ENCODE data around the gene HAP1.
"Not testable (repeated sequence)": the region's sequence is repeated elsewhere in the genome, so short reads cannot be mapped to it uniquely, and the experiment has no call there.

HAP1 gene

DNA sequence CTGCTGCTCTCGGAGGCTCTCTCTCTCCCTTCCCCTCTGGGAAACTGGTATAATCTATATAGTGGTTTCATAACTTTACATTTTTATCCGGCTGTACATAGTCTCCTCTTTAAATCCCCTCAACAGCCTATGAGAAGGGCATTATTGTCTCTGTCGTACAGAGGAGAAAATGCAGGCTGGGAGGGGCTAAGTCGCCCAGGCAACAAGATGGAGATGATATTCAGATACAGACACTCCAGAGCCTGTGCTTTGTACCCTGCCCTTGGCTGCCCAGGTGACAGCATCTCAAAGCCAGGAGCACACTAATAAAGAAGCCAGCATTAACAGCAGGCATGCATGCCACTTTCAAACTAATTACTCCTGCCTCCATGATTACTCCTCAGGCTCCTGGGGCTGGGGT is 50.4 kb downstream of the HAP1 start:
- Histone ChIP-seq H3K4me3 (no peak overlapping the region), H3K36me3 (no peaks in the 10 kb centered on the region), H3K4me2 (no peak overlapping the region), H3K9me3 (peaks cover 9% of the 10 kb centered on the region), H3K27ac (no peak overlapping the region), H3K9ac (no peak overlapping the region), H3K4me1 (peaks cover 20% of the 10 kb centered on the region), H4K20me1 (peaks cover 3% of the 10 kb centered on the region; the same call in 1 of the 2 replicates), H3K27me3 (no peaks in the 10 kb centered on the region)
- TF ChIP-seq Cebpa-rat (IDR thresholded peaks at IDR 0.05), result no peak

GRCh38 chr17:41683441-41684007 is 50.9 kb downstream of the HAP1 start:
- no peaks in the 10 kb centered on the region for H4K20me1 ChIP-seq
- no peak overlapping the region for H3K27ac ChIP-seq
- H3K36me3 ChIP-seq, result no peaks in the 10 kb centered on the region
- peaks cover 11% of the 10 kb centered on the region for H3K9me3 ChIP-seq
- H3K4me3 ChIP-seq, result no peak overlapping the region
- no peak overlapping the region for H3K9ac ChIP-seq
- no peak overlapping the region for H3K4me2 ChIP-seq
- H3K4me1 ChIP-seq, result peaks cover 25% of the 10 kb centered on the region
- no peaks in the 10 kb centered on the region for H3K27me3 ChIP-seq
- no peak for TF ChIP-seq Cebpa-rat (IDR thresholded peaks at IDR 0.05)

- no peak for TF ChIP-seq Cebpa-rat (IDR thresholded peaks at IDR 0.05)
- Histone ChIP-seq H3K4me1 (peaks cover 21% of the 10 kb centered on the region), H3K36me3 (no peaks in the 10 kb centered on the region), H3K27ac (no peak overlapping the region), H3K4me2 (no peak overlapping the region), H3K9ac (no peak overlapping the region), H3K9me3 (peaks cover 20% of the 10 kb centered on the region), H3K27me3 (no peaks in the 10 kb centered on the region), H4K20me1 (no peaks in the 10 kb centered on the region), H3K4me3 (no peak overlapping the region)
Observed at GRCh38 chr17:41682631-41683030, 51.8 kb downstream of the HAP1 start.

GRCh38 chr17:41681776-41682175 is 52.7 kb downstream of the HAP1 start:
- TF ChIP-seq Cebpa-rat (IDR thresholded peaks at IDR 0.05), result no peak
- Histone ChIP-seq H3K27ac (no peak overlapping the region), H4K20me1 (no peaks in the 10 kb centered on the region), H3K9me3 (peaks cover 27% of the 10 kb centered on the region), H3K4me2 (no peak overlapping the region), H3K9ac (no peak overlapping the region), H3K4me3 (no peak overlapping the region), H3K27me3 (no peaks in the 10 kb centered on the region), H3K36me3 (no peaks in the 10 kb centered on the region), H3K4me1 (peaks cover 17% of the 10 kb centered on the region)

- Histone ChIP-seq H3K27ac (no peak overlapping the region), H3K4me3 (no peak overlapping the region), H4K20me1 (no peaks in the 10 kb centered on the region), H3K4me2 (no peak overlapping the region), H3K9me3 (peaks cover 18% of the 10 kb centered on the region), H3K4me1 (peaks cover 27% of the 10 kb centered on the region), H3K9ac (no peak overlapping the region), H3K27me3 (peaks cover 7% of the 10 kb centered on the region; the same call in 1 of the 2 replicates), H3K36me3 (no peaks in the 10 kb centered on the region)
- no peak for TF ChIP-seq Cebpa-rat (IDR thresholded peaks at IDR 0.05)
Observed at GRCh38 chr17:41680426-41681040, 53.9 kb downstream of the HAP1 start.

DNA sequence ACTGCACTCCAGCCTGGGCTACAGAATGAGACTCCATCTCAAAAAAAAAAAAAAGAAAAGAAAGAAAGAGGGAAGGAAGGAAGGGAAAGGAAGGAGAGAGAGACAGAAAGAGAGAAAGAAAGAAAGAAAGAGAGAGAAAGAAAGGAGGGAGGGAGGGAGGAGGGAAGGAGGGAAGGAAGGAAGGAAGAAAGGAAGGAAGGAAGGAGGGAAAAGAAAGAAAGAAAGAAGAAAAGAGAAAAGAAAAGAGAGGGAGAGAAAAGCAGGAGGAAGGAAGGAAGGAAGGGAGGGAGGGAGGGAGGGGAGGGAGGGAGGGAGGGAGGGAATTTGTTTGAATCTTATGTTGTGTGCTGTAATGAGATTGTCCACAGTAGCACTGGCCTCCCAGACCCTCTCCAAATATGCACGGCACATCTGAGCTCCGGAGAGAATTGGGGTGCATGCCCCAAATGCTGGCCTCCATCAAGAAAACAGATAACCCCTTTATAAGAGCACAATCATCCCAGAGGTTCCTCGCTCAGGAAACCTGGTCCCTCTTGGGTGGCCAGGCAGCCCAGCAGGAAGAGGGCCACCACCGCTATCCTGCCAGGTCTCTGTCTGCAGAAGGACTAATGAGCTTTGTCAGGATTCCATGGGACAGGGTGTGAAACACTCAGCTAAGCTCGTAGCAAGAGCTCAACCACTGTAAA is 54.6 kb downstream of the HAP1 start:
- H3K4me2 ChIP-seq, result peak overlapping the region; percentile 48; the same call in 1 of the 2 replicates

GRCh38 chr17:41678907-41679739 is 55.3 kb downstream of the HAP1 start:
- Histone ChIP-seq H3K4me3 (no peak overlapping the region), H3K4me2 (peak overlapping the region; percentile 48), H3K27ac (peak overlapping the region; percentile 7; the same call in 1 of the 2 replicates), H3K9ac (no peak overlapping the region), H3K9me3 (peaks cover 18% of the 10 kb centered on the region), H3K36me3 (no peaks in the 10 kb centered on the region), H3K4me1 (peaks cover 27% of the 10 kb centered on the region), H3K27me3 (peaks cover 7% of the 10 kb centered on the region; the same call in 1 of the 2 replicates), H4K20me1 (no peaks in the 10 kb centered on the region)
- no peak for TF ChIP-seq Cebpa-rat (IDR thresholded peaks at IDR 0.05)

More for the DNA sequence above, 54.6 kb downstream of the HAP1 start:
- H3K9me3 ChIP-seq, result peaks cover 18% of the 10 kb centered on the region
- no peak overlapping the region for H3K9ac ChIP-seq
- H4K20me1 ChIP-seq, result no peaks in the 10 kb centered on the region
- peaks cover 27% of the 10 kb centered on the region for H3K4me1 ChIP-seq
- H3K4me3 ChIP-seq, result no peak overlapping the region
- no peak overlapping the region for H3K27ac ChIP-seq
- no peak for TF ChIP-seq Cebpa-rat (IDR thresholded peaks at IDR 0.05)
- peaks cover 7% of the 10 kb centered on the region; the same call in 1 of the 2 replicates for H3K27me3 ChIP-seq
- H3K36me3 ChIP-seq, result no peaks in the 10 kb centered on the region

DNA sequence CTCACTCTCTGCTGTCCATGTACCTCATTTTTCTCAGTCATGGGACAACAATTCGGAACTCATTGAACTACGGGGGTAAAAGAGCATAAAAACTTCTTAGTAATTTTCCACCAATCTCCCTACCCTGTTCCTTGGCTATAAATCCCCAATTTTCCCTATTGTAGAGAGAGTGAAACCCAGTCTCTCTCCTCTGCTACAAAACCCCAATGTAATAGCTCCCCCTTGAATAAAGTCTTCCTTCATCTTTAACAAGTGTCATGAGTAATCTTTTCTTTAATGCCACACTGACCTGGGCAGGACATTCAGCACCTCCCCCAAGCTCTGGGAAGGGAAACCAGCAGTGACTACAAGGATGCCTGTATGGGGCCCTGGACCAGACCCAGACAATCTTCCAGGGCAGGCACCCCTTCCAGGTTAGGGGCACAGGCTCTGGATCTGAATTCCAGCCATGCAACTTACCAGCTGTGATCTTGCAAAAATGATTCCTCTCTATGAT is 56.0 kb downstream of the HAP1 start:
- Histone ChIP-seq H3K4me1 (peaks cover 27% of the 10 kb centered on the region), H3K27ac (peak overlapping the region; percentile 7; the same call in 1 of the 2 replicates), H3K9ac (no peak overlapping the region), H4K20me1 (no peaks in the 10 kb centered on the region), H3K4me3 (no peak overlapping the region), H3K36me3 (no peaks in the 10 kb centered on the region), H3K9me3 (peaks cover 18% of the 10 kb centered on the region), H3K27me3 (peaks cover 7% of the 10 kb centered on the region; the same call in 1 of the 2 replicates), H3K4me2 (peak overlapping the region; percentile 48)
- TF ChIP-seq Cebpa-rat (IDR thresholded peaks at IDR 0.05), result no peak

GRCh38 chr17:41676058-41676419 is 58.4 kb downstream of the HAP1 start:
- Histone ChIP-seq H3K9ac (no peak overlapping the region), H4K20me1 (no peaks in the 10 kb centered on the region), H3K27me3 (peaks cover 7% of the 10 kb centered on the region; the same call in 1 of the 2 replicates), H3K4me1 (peaks cover 25% of the 10 kb centered on the region), H3K4me3 (no peak overlapping the region), H3K27ac (no peak overlapping the region), H3K4me2 (peak overlapping the region; percentile 39), H3K9me3 (peaks cover 18% of the 10 kb centered on the region), H3K36me3 (no peaks in the 10 kb centered on the region)
- no peak for TF ChIP-seq Cebpa-rat (IDR thresholded peaks at IDR 0.05)

DNA sequence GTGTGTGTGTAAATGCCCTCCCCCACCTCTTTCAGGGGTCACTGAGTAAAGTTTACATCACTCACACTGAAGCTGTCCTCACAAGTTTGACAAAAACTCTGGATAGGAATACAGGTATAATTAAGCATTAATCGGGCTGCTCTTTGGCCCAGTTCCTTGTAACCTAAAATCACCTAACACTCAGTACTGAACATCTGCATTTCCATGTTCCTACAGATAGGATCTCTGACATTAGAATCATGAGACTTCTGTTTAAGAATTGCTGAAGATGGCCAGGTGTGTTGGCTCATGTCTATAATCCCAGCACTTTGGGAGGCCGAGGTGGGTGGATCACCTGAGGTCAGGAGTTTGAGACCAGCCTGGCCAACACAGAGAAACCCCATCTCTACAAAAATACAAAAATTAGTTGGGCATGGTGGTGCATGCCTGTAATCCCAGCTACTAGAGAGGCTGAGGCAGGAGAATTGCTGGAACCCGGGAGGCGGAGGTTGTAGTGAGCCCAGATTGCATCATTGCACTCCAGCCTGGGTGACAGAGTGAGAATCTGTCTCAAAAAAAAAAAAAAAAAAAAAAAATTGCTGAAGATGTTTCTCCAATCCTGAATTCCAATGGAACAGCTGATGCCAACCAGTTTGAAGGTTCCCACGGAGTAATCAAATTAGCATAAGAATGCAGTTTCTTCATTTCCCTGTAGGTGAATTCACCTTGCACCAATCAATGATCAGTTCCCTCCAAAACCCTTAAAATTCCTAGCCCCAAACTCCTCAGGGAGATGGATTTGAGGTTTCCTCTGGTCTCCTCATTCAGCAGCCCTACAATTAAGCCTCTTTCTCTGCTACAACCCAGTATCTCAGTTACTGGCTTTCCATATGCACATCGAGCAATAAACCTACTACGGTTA is 59.0 kb downstream of the HAP1 start:
- H3K4me3 ChIP-seq, H3K4me2 ChIP-seq, H3K27ac ChIP-seq, H3K36me3 ChIP-seq, H3K27me3 ChIP-seq, H4K20me1 ChIP-seq, H3K9ac ChIP-seq: not testable (repeated sequence)
- H3K4me1 ChIP-seq, result peaks cover 32% of the 10 kb centered on the region
- H3K9me3 ChIP-seq, result peaks cover 18% of the 10 kb centered on the region
